Mesodermal cell (in vitro differentiated cells): ENCODE measurements around the gene METTL17.
"Not testable (repeated sequence)": the region's sequence is repeated elsewhere in the genome, so short reads cannot be mapped to it uniquely, and the experiment has no call there.

Experiments used
- H3K27ac ChIP-seq: 2 replicates; pipeline ENCODE4 v1.7.0; 2013; ENCODE audit warnings: mild to moderate bottlenecking, low read depth, low read length, moderate library complexity; ENCODE audit not compliant: severe bottlenecking
- H3K36me3 ChIP-seq: 2 replicates; pipeline ENCODE4 v1.7.1; 2013; ENCODE audit warnings: mild to moderate bottlenecking, low read length, moderate library complexity; ENCODE audit not compliant: control insufficient read depth, insufficient read depth
- H3K4me1 ChIP-seq: one replicate; pipeline ENCODE4 v1.7.1; 2013; ENCODE audit warnings: mild to moderate bottlenecking, low read length; ENCODE audit not compliant: insufficient read depth, control insufficient read depth, poor library complexity, severe bottlenecking
- H3K4me3 ChIP-seq: 2 replicates; pipeline ENCODE4 v1.7.0; 2013; ENCODE audit warnings: low read length, control low read depth, mild to moderate bottlenecking; ENCODE audit not compliant: insufficient read depth, poor library complexity, severe bottlenecking; ENCODE audit errors: extremely low read depth
- H3K9me3 ChIP-seq: 2 replicates; pipeline ENCODE4 v1.7.1; 2013; ENCODE audit warnings: mild to moderate bottlenecking, low read length, moderate library complexity; ENCODE audit not compliant: control insufficient read depth
- WGBS, 2 experiments: methylation state at CpG; one replicate each; pipeline ENCODE4 v1.1.5; 2013; ENCODE audit warnings: missing lambda C conversion rate in 2 of 2; ENCODE audit not compliant: insufficient coverage in 2 of 2; 5-methylcytosine and 5-hydroxymethylcytosine counted together

METTL17 gene

GRCh38 chr14:21036751-21037150, 47.0 kb downstream of the METTL17 start:
- H3K4me1 ChIP-seq, result peaks cover 16% of the 10 kb centered on the region
- H3K9me3 ChIP-seq, result no peaks in the 10 kb centered on the region
- no peak overlapping the region for H3K27ac ChIP-seq
- H3K4me3 ChIP-seq, result no peak overlapping the region
- 93 to 100% methylated on average over 4 of the region's 7 CpGs for WGBS, 2 experiments
- H3K36me3 ChIP-seq, result no peaks in the 10 kb centered on the region

GRCh38 chr14:21037156-21037555, 47.4 kb downstream of the METTL17 start:
- Histone ChIP-seq H3K36me3 (no peaks in the 10 kb centered on the region), H3K4me3 (no peak overlapping the region), H3K9me3 (no peaks in the 10 kb centered on the region), H3K27ac (no peak overlapping the region), H3K4me1 (peaks cover 17% of the 10 kb centered on the region)
- 67 to 80% methylated on average over 1 of the region's 3 CpGs for WGBS, 2 experiments

GRCh38 chr14:21038441-21039422, 49.0 kb downstream of the METTL17 start:
- Histone ChIP-seq H3K9me3 (no peaks in the 10 kb centered on the region), H3K27ac (peak overlapping the region; percentile 29), H3K4me1 (peaks cover 23% of the 10 kb centered on the region), H3K36me3 (no peaks in the 10 kb centered on the region), H3K4me3 (no peak overlapping the region)
- 43 to 81% methylated on average over 3 to 7 of the region's 10 CpGs for WGBS, 2 experiments

GRCh38 chr14:21039585-21040369, 50.0 kb downstream of the METTL17 start:
- 45 to 49% methylated on average over 6 of the region's 8 CpGs for WGBS, 2 experiments

GRCh38 chr14:21040370-21040925, 50.7 kb downstream of the METTL17 start:
- Histone ChIP-seq H3K27ac (no peak overlapping the region), H3K36me3 (no peaks in the 10 kb centered on the region), H3K9me3 (no peaks in the 10 kb centered on the region), H3K4me3 (no peak overlapping the region), H3K4me1 (peaks cover 31% of the 10 kb centered on the region)
- 78 to 83% methylated on average over 7 to 8 of the region's 8 CpGs for WGBS, 2 experiments

More at GRCh38 chr14:21039585-21040369, 50.0 kb downstream of the METTL17 start:
- Histone ChIP-seq H3K4me3 (no peak overlapping the region), H3K36me3 (no peaks in the 10 kb centered on the region), H3K4me1 (peaks cover 31% of the 10 kb centered on the region), H3K27ac (no peak overlapping the region), H3K9me3 (no peaks in the 10 kb centered on the region)

DNA sequence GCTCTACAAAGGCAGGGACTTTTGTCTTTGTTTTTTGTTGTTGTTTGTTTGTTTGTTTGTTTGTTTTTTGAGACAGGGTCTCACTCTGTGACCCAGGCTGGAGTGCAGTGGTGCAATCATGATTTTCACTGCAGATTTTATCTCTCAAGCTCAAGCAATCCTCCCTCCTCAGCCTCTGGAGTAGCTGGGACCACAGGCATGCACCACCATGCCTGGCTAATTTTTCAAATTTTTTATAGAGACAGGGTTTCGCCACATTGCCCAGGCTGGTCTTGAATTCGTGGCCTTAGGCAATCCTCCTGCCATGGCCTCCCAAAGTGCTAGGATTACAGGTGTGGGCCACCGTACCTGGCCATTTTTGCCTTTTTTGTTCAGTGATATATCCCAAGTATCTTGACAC, 51.2 kb downstream of the METTL17 start:
- H3K27ac ChIP-seq, H3K9me3 ChIP-seq, H3K36me3 ChIP-seq, H3K4me3 ChIP-seq: not testable (repeated sequence)
- peaks cover 31% of the 10 kb centered on the region for H3K4me1 ChIP-seq
- WGBS, 2 experiments, result 86 to 93% methylated on average over 3 of the region's 3 CpGs

- Histone ChIP-seq H3K4me3 (no peak within 1 kb of the TSS), H3K36me3 (no peaks in the 10 kb centered on the region), H3K4me1 (peaks cover 31% of the 10 kb centered on the region), H3K9me3 (no peaks in the 10 kb centered on the region), H3K27ac (no peak within 1 kb of the TSS)
- WGBS, 2 experiments, result 79 to 95% methylated on average over 6 to 8 of the region's 11 CpGs
Observed at GRCh38 chr14:21041676-21042433, 52.1 kb downstream of the METTL17 start, which contains the start of gene RNASE7. TSS of gene RNASE7 (plus strand) at chr14:21042362. CDS start at chr14:21042993, 631 bp downstream.

DNA sequence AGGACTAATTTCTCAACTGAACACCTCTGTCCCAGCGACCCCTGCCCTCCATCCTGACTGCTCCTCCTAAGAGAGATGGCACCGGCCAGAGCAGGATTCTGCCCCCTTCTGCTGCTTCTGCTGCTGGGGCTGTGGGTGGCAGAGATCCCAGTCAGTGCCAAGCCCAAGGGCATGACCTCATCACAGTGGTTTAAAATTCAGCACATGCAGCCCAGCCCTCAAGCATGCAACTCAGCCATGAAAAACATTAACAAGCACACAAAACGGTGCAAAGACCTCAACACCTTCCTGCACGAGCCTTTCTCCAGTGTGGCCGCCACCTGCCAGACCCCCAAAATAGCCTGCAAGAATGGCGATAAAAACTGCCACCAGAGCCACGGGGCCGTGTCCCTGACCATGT, 53.1 kb downstream of the METTL17 start:
- no peak overlapping the region for H3K27ac ChIP-seq
- H3K4me1 ChIP-seq, result peaks cover 31% of the 10 kb centered on the region
- H3K4me3 ChIP-seq, result no peak overlapping the region
- 86 to 87% methylated on average over 6 to 8 of the region's 8 CpGs for WGBS, 2 experiments
- no peaks in the 10 kb centered on the region for H3K36me3 ChIP-seq
- H3K9me3 ChIP-seq, result no peaks in the 10 kb centered on the region

GRCh38 chr14:21043387-21043973, 53.7 kb downstream of the METTL17 start:
- WGBS, 2 experiments, result no CpG with 5 or more reads among the region's 2 CpGs
- H3K4me3 ChIP-seq, result no peak overlapping the region

More at GRCh38 chr14:21043387-21043973, 53.7 kb downstream of the METTL17 start:
- Histone ChIP-seq H3K36me3 (no peaks in the 10 kb centered on the region), H3K9me3 (no peaks in the 10 kb centered on the region), H3K4me1 (peaks cover 27% of the 10 kb centered on the region), H3K27ac (no peak overlapping the region)
